ENCODE measurements around the gene EMB.
"Not testable (repeated sequence)": the region's sequence is repeated elsewhere in the genome, so short reads cannot be mapped to it uniquely, and the experiment has no call there.

EMB gene

GRCh38 chr5:50421184-50421950 lies 19.7 kb downstream of the EMB start:
- H3K4me1 ChIP-seq (ENCODE audit: control insufficient read depth, insufficient read depth, low read length); H3K9me3 ChIP-seq (ENCODE audit: control insufficient read depth, insufficient read depth, low read length); H3K36me3 ChIP-seq (ENCODE audit: control insufficient read depth, insufficient read depth, low read length); H3K27me3 ChIP-seq (ENCODE audit: control insufficient read depth, insufficient read depth, low read length); H3K27ac ChIP-seq (ENCODE audit: low read length); DNase-seq (ENCODE audit: low read depth, low spot score); H3K4me3 ChIP-seq (ENCODE audit: low read length): not testable (repeated sequence)
- no CpG with 5 or more reads among the region's 7 CpGs for WGBS (ENCODE audit: insufficient coverage, insufficient read length)

GRCh38 chr5:50420343-50420935 lies 20.6 kb downstream of the EMB start:
- Histone ChIP-seq H3K9me3 (ENCODE audit: control insufficient read depth, insufficient read depth, low read length) (no peaks in the 10 kb centered on the region), H3K27ac (ENCODE audit: low read length) (no peak overlapping the region), H3K4me1 (ENCODE audit: control insufficient read depth, insufficient read depth, low read length) (no peaks in the 10 kb centered on the region), H3K36me3 (ENCODE audit: control insufficient read depth, insufficient read depth, low read length) (no peaks in the 10 kb centered on the region), H3K27me3 (ENCODE audit: control insufficient read depth, insufficient read depth, low read length) (no peaks in the 10 kb centered on the region), H3K4me3 (ENCODE audit: low read length) (no peak overlapping the region)
- no peak for DNase-seq (ENCODE audit: low read depth, low spot score)
- no CpG with 5 or more reads among the region's 5 CpGs for WGBS (ENCODE audit: insufficient coverage, insufficient read length)

GRCh38 chr5:50419656-50420055 lies 21.4 kb downstream of the EMB start:
- not testable (repeated sequence) for H3K27me3 ChIP-seq (ENCODE audit: control insufficient read depth, insufficient read depth, low read length); H3K4me1 ChIP-seq (ENCODE audit: control insufficient read depth, insufficient read depth, low read length); DNase-seq (ENCODE audit: low read depth, low spot score); H3K9me3 ChIP-seq (ENCODE audit: control insufficient read depth, insufficient read depth, low read length); H3K4me3 ChIP-seq (ENCODE audit: low read length); H3K36me3 ChIP-seq (ENCODE audit: control insufficient read depth, insufficient read depth, low read length); H3K27ac ChIP-seq (ENCODE audit: low read length)
- no CpG with 5 or more reads among the region's 6 CpGs for WGBS (ENCODE audit: insufficient coverage, insufficient read length)

GRCh38 chr5:50416637-50417036 lies 24.5 kb downstream of the EMB start:
- WGBS (ENCODE audit: insufficient coverage, insufficient read length), result no CpG with 5 or more reads among the region's 3 CpGs
- H3K27me3 ChIP-seq (ENCODE audit: control insufficient read depth, insufficient read depth, low read length); H3K4me1 ChIP-seq (ENCODE audit: control insufficient read depth, insufficient read depth, low read length); H3K27ac ChIP-seq (ENCODE audit: low read length); H3K36me3 ChIP-seq (ENCODE audit: control insufficient read depth, insufficient read depth, low read length); DNase-seq (ENCODE audit: low read depth, low spot score); H3K9me3 ChIP-seq (ENCODE audit: control insufficient read depth, insufficient read depth, low read length); H3K4me3 ChIP-seq (ENCODE audit: low read length): not testable (repeated sequence)

GRCh38 chr5:50415912-50416311 lies 25.2 kb downstream of the EMB start:
- Histone ChIP-seq H3K27me3 (ENCODE audit: control insufficient read depth, insufficient read depth, low read length) (no peaks in the 10 kb centered on the region), H3K4me1 (ENCODE audit: control insufficient read depth, insufficient read depth, low read length) (no peaks in the 10 kb centered on the region), H3K27ac (ENCODE audit: low read length) (no peak overlapping the region), H3K36me3 (ENCODE audit: control insufficient read depth, insufficient read depth, low read length) (no peaks in the 10 kb centered on the region), H3K4me3 (ENCODE audit: low read length) (no peak overlapping the region), H3K9me3 (ENCODE audit: control insufficient read depth, insufficient read depth, low read length) (no peaks in the 10 kb centered on the region)
- DNase-seq (ENCODE audit: low read depth, low spot score), result no peak
- no CpG with 5 or more reads among the region's 4 CpGs for WGBS (ENCODE audit: insufficient coverage, insufficient read length)

GRCh38 chr5:50410932-50411331 lies 30.2 kb downstream of the EMB start:
- H3K4me3 ChIP-seq (ENCODE audit: low read length); H3K27me3 ChIP-seq (ENCODE audit: control insufficient read depth, insufficient read depth, low read length); H3K36me3 ChIP-seq (ENCODE audit: control insufficient read depth, insufficient read depth, low read length); DNase-seq (ENCODE audit: low read depth, low spot score); H3K27ac ChIP-seq (ENCODE audit: low read length); H3K4me1 ChIP-seq (ENCODE audit: control insufficient read depth, insufficient read depth, low read length); H3K9me3 ChIP-seq (ENCODE audit: control insufficient read depth, insufficient read depth, low read length): not testable (repeated sequence)

GRCh38 chr5:50406877-50407276 lies 34.2 kb downstream of the EMB start:
- no CpG with 5 or more reads among the region's 1 CpG for WGBS (ENCODE audit: insufficient coverage, insufficient read length)
- Histone ChIP-seq H3K9me3 (ENCODE audit: control insufficient read depth, insufficient read depth, low read length) (no peaks in the 10 kb centered on the region), H3K27me3 (ENCODE audit: control insufficient read depth, insufficient read depth, low read length) (no peaks in the 10 kb centered on the region), H3K36me3 (ENCODE audit: control insufficient read depth, insufficient read depth, low read length) (no peaks in the 10 kb centered on the region), H3K4me3 (ENCODE audit: low read length) (no peak overlapping the region), H3K27ac (ENCODE audit: low read length) (no peak overlapping the region), H3K4me1 (ENCODE audit: control insufficient read depth, insufficient read depth, low read length) (no peaks in the 10 kb centered on the region)
- DNase-seq (ENCODE audit: low read depth, low spot score), result no peak

- H3K9me3 ChIP-seq (ENCODE audit: control insufficient read depth, insufficient read depth, low read length), result no peaks in the 10 kb centered on the region
- H3K4me3 ChIP-seq (ENCODE audit: low read length), result no peak overlapping the region
- no peaks in the 10 kb centered on the region for H3K4me1 ChIP-seq (ENCODE audit: control insufficient read depth, insufficient read depth, low read length)
- WGBS (ENCODE audit: insufficient coverage, insufficient read length), result no CpG with 5 or more reads among the region's 3 CpGs
- DNase-seq (ENCODE audit: low read depth, low spot score), result no peak
- H3K27ac ChIP-seq (ENCODE audit: low read length), result no peak overlapping the region
- no peaks in the 10 kb centered on the region for H3K36me3 ChIP-seq (ENCODE audit: control insufficient read depth, insufficient read depth, low read length)
- H3K27me3 ChIP-seq (ENCODE audit: control insufficient read depth, insufficient read depth, low read length), result no peaks in the 10 kb centered on the region
Measured at GRCh38 chr5:50401336-50401735, 39.8 kb downstream of the EMB start.

- H3K36me3 ChIP-seq (ENCODE audit: control insufficient read depth, insufficient read depth, low read length); H3K27me3 ChIP-seq (ENCODE audit: control insufficient read depth, insufficient read depth, low read length); H3K27ac ChIP-seq (ENCODE audit: low read length); H3K9me3 ChIP-seq (ENCODE audit: control insufficient read depth, insufficient read depth, low read length); H3K4me3 ChIP-seq (ENCODE audit: low read length); DNase-seq (ENCODE audit: low read depth, low spot score); H3K4me1 ChIP-seq (ENCODE audit: control insufficient read depth, insufficient read depth, low read length): not testable (repeated sequence)
- no CpG with 5 or more reads among the region's 2 CpGs for WGBS (ENCODE audit: insufficient coverage, insufficient read length)
Measured at GRCh38 chr5:50393925-50394609, 47.0 kb downstream of the EMB start.

GRCh38 chr5:50392289-50392688 lies 48.8 kb downstream of the EMB start:
- not testable (repeated sequence) for H3K9me3 ChIP-seq (ENCODE audit: control insufficient read depth, insufficient read depth, low read length); H3K4me1 ChIP-seq (ENCODE audit: control insufficient read depth, insufficient read depth, low read length); DNase-seq (ENCODE audit: low read depth, low spot score); H3K27ac ChIP-seq (ENCODE audit: low read length); H3K4me3 ChIP-seq (ENCODE audit: low read length); H3K27me3 ChIP-seq (ENCODE audit: control insufficient read depth, insufficient read depth, low read length); H3K36me3 ChIP-seq (ENCODE audit: control insufficient read depth, insufficient read depth, low read length)
- no CpG with 5 or more reads among the region's 3 CpGs for WGBS (ENCODE audit: insufficient coverage, insufficient read length)
